Fibroblast of lung (primary cell): ENCODE measurements around the gene REV1.

Experiments used
- CTCF ChIP-seq, 2 donors: IDR thresholded peaks in 1 of 2; conservative IDR thresholded peaks in 1 of 2; 1 replicate in 1 of 2; 2 replicates in 1 of 2; pipeline ENCODE4 v1.5.1; 2011 to 2012; ENCODE audit warnings: low read length in 2 of 2, control low read depth in 1 of 2, inconsistent platforms in 1 of 2, low read depth in 1 of 2, mild to moderate bottlenecking in 1 of 2
- EZH2 ChIP-seq: IDR thresholded peaks from 2 replicates; pipeline ENCODE4 v1.5.1; 2012; ENCODE audit warnings: low read length, control low read depth, mild to moderate bottlenecking; ENCODE audit errors: missing control alignments

GRCh38 chr2:99448556-99448955, 41.3 kb downstream of the REV1 start:
- no peak for TF ChIP-seq CTCF (conservative IDR thresholded peaks at IDR 0.05 in 1 of 2, IDR thresholded peaks at IDR 0.05 in 1 of 2; ENCODE audit: low read depth in 1 of 2, low read length in 2 of 2)
- no peak for TF ChIP-seq EZH2
